Activated CD8-positive, alpha-beta memory T cell treated with anti-CD3 and anti-CD28 coated beads, Interleukin-2, amount 50 U/mL, for 24 hours (primary cell): ENCODE measurements around the gene BRAP.
"Not testable (repeated sequence)": the region's sequence is repeated elsewhere in the genome, so short reads cannot be mapped to it uniquely, and the experiment has no call there.

Experiments used
- DNase-seq: peaks from one replicate; pipeline ENCODE4 v3.0.0-alpha.2; 2020; ENCODE audit errors: extremely low read depth

BRAP gene

GRCh38 chr12:111607239-111607638 lies 78.5 kb downstream of the BRAP start:
- DNase-seq = no peak

DNA sequence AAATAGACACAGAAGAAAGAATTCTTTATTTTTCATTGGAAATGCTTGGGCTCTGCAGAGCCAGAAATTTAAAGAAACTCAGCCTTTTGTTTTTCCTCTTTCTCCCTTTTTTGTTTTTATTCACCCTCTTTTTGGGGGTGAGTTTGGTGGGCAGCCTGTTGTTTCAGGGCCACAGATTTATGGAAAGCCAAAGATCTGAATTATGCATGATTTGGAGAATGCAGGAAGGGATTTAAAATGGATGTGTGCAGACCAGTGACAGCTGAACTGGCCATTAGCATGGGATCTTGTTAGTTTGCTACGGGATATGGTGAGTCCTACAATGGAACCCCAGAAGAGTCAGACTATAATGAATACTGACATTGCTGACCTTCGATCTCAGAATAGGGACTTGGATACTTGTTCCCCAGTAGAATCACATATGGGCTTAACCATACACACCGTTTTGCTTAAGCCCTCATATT lies 79.0 kb downstream of the BRAP start:
- no peak for DNase-seq

DNA sequence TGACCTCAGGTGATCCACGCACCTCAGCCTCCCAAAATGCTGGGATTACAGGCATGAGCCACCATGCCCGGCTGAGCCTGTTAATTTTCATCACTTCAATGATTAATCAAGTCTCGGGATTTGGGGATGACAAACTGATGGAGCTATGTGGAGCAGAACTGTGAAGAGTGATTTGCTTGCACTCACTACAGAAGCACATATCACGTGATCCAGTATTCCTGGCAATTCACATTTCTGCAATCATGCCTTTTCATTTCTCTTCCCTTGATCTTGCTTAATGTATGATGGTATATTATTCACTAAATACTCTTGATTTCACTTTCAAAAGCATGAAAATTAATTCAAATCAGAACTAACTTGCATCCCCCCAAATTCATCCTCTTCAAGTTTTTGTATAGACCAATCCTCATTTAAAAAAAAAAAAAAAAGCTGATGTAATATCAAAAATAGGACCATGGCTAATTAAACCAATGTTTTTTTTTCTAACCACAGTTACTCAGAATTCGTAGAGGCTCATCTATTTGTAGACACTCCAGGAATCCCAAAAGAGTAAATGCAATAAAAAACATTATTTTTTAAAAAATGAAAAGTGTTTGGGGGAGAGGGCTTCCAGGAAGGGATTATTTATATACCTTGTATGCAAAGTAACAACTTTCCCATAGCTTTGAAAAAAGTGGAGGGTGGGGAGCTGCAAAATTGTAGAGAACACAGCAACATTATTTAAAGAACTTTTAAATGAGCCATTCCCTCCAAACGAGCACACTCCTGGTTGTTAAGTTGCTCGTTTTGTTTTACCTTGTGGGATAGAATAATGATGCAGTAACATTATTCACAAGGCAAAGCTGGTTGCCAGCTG lies 79.6 kb downstream of the BRAP start:
- no peak for DNase-seq

GRCh38 chr12:111602857-111603256 lies 82.9 kb downstream of the BRAP start:
- DNase-seq = not testable (repeated sequence)

- DNase-seq = no peak
These were observed 83.4 kb downstream of the BRAP start for GRCh38 chr12:111602348-111602747.

GRCh38 chr12:111600986-111601385 lies 84.8 kb downstream of the BRAP start:
- DNase-seq = not testable (repeated sequence)

GRCh38 chr12:111600205-111600642 lies 85.5 kb downstream of the BRAP start:
- DNase-seq = no peak

GRCh38 chr12:111599453-111600204 lies 86.1 kb downstream of the BRAP start:
- DNase-seq = peak; percentile 73

- peak; percentile 9 for DNase-seq
These were observed 86.9 kb downstream of the BRAP start, which contains the start of gene ATXN2 for GRCh38 chr12:111598637-111599452. ATXN2 (minus strand) TSS chr12:111599315; CDS start chr12:111599034, 281 bp downstream.

GRCh38 chr12:111597831-111598636 lies 87.7 kb downstream of the BRAP start:
- no peak for DNase-seq

- no peak for DNase-seq
These were observed 88.5 kb downstream of the BRAP start for GRCh38 chr12:111596985-111597830.

- not testable (repeated sequence) for DNase-seq
These were observed 90.4 kb downstream of the BRAP start for GRCh38 chr12:111595341-111595835.
